Choroid plexus epithelial cell (primary cell): Measurements from ENCODE around the gene NAA30.

Experiments
- DNase-seq: peaks from one replicate; pipeline ENCODE4 v3.0.0-alpha.2; 2010; ENCODE audit warnings: low read depth
- H3K4me3 ChIP-seq: 2 replicates; pipeline ENCODE4 v1.5.1; 2011; ENCODE audit warnings: low read depth, mild to moderate bottlenecking, control low read depth, low read length, moderate library complexity
- CTCF ChIP-seq: conservative IDR thresholded peaks from 2 replicates; pipeline ENCODE4 v1.5.1; 2011; ENCODE audit warnings: low read depth, mild to moderate bottlenecking, control low read depth, inconsistent platforms, low read length, moderate library complexity

The NAA30 gene

DNA sequence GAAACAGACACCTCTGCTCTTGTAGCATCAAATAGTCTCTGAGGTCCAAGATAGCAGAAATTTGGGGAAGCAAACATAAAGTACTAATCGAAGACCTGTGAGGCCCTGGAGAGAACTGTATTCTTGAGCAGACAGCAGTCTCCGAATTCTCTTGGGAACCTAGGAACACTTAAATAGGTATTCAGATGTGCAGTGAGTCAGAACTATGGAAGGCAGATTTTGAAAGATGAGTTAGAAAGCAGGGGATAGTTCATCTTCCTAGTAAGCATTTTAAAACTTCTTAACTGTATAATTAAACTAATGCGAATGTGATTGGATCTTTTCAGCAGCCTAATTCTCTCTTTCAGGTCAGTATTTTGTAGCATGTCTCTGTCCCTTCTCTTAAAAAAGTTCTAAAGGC, 30.6 kb downstream of the NAA30 start:
- peak; percentile 10 for DNase-seq
- no peak for TF ChIP-seq CTCF

DNA sequence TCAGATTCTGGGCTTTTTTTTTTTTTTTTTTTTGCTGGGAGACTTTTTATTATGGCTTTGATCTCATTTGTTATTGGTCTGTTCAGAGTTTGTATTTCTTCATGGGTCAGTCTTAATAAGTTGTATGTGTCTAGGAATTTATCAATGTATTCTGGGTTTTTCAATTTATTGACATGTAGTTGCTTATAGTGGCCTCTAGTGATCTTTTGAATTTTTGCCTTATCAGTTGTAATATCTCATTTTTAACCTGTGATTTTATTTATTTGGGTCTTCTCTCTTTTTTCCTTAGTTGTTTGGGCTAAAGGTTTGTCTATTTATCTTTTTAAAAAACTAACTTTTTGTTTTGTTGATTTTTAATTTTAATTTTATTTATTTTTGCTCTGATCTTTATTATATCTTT, 45.5 kb downstream of the NAA30 start:
- no peak overlapping the region for H3K4me3 ChIP-seq
- no peak for TF ChIP-seq CTCF
- no peak for DNase-seq

More for the DNA sequence above, 30.6 kb downstream of the NAA30 start:
- H3K4me3 ChIP-seq: no peak overlapping the region

- no peak overlapping the region for H3K4me3 ChIP-seq
- no peak for TF ChIP-seq CTCF
- DNase-seq: peak; percentile 45
Measured at GRCh38 chr14:57461777-57462320, 71.5 kb downstream of the NAA30 start.

DNA sequence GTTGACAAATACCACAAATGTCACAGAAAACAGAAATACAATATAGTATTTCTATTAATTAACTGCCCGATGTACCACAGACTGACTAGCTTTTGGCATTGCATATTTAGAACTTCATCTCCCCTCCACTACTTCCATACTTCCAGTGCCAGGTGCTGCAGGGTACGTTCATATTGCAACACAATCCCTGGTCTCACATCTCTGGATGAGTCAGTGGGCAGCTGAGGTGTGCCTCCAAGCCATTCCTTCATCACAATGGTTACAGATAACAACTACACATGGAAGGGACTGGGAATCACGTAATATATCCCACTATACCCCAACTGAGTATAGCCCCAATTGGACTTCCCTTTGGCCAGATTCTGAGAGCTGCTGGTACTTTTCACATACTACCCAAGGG, 72.2 kb downstream of the NAA30 start:
- no peak for DNase-seq
- no peak overlapping the region for H3K4me3 ChIP-seq
- TF ChIP-seq CTCF: no peak

GRCh38 chr14:57464008-57464730, 73.8 kb downstream of the NAA30 start:
- no peak overlapping the region for H3K4me3 ChIP-seq
- TF ChIP-seq CTCF: no peak
- DNase-seq: peak; percentile 58
